WTC11 (cell line): ENCODE data around the gene ACYP2.
"Not testable (repeated sequence)": the region's sequence is repeated elsewhere in the genome, so short reads cannot be mapped to it uniquely, and the experiment has no call there.

Experiments
- ATF6 ChIP-seq: sonication (generic); formaldehyde crosslinking; IDR thresholded peaks from 2 replicates; pipeline ENCODE4 v1.8.1; 2023; ENCODE audit warnings: mild to moderate bottlenecking, missing genetic modification reagents
- NR2C2 ChIP-seq: sonication (generic); formaldehyde crosslinking; IDR thresholded peaks from 2 replicates; pipeline ENCODE4 v1.8.0; 2022; ENCODE audit warnings: mild to moderate bottlenecking, missing genetic modification reagents
- USF1 ChIP-seq: sonication (generic); formaldehyde crosslinking; IDR thresholded peaks from 2 replicates; pipeline ENCODE4 v1.8.0; 2022; ENCODE audit warnings: mild to moderate bottlenecking, missing genetic modification reagents
- ZNF219 ChIP-seq: sonication (generic); formaldehyde crosslinking; IDR thresholded peaks from 2 replicates; pipeline ENCODE4 v1.8.0; 2023; ENCODE audit warnings: missing genetic modification reagents, mild to moderate bottlenecking, borderline replicate concordance
- TF ChIP-seq, protein P1 (sequence below): fragments of 250-450 bp; sonication (Bioruptor Pico); IDR thresholded peaks from 2 replicates; pipeline ENCODE4 v1.9.0; 2021; ENCODE audit warnings: mild to moderate bottlenecking
- TF ChIP-seq, protein P2 (sequence below): sonication (generic); formaldehyde crosslinking; IDR thresholded peaks from 2 replicates; pipeline ENCODE4 v1.8.1; 2022; ENCODE audit warnings: low read depth, missing genetic modification reagents, borderline replicate concordance

- not testable (repeated sequence) for TF ChIP-seq ZNF219, USF1, NR2C2, ATF6 (CRISPR knock-in tag)
- TF ChIP-seq, protein P1, sequence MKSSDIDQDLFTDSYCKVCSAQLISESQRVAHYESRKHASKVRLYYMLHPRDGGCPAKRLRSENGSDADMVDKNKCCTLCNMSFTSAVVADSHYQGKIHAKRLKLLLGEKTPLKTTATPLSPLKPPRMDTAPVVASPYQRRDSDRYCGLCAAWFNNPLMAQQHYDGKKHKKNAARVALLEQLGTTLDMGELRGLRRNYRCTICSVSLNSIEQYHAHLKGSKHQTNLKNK (CRISPR knock-in tag): not testable (repeated sequence)
- TF ChIP-seq, protein P2, sequence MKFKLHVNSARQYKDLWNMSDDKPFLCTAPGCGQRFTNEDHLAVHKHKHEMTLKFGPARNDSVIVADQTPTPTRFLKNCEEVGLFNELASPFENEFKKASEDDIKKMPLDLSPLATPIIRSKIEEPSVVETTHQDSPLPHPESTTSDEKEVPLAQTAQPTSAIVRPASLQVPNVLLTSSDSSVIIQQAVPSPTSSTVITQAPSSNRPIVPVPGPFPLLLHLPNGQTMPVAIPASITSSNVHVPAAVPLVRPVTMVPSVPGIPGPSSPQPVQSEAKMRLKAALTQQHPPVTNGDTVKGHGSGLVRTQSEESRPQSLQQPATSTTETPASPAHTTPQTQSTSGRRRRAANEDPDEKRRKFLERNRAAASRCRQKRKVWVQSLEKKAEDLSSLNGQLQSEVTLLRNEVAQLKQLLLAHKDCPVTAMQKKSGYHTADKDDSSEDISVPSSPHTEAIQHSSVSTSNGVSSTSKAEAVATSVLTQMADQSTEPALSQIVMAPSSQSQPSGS (CRISPR knock-in tag): not testable (repeated sequence)
Observed at GRCh38 chr2:54265081-54265480, 149.7 kb downstream of the ACYP2 start.
